T-helper 9 cell (primary cell): ENCODE measurements around the gene SYT13.

Experiments
- DNase-seq: peaks from one replicate; pipeline ENCODE4 v3.0.0-alpha.2; 2020
- total RNA-seq, 2 donors: gene quantifications; one replicate each; lab custom pipeline; 2026; lab: John Stamatoyannopoulos, UW

The SYT13 gene
- 0 reads per million in 2 donors for total RNA-seq

- DNase-seq = no peak
These were observed at the start of gene SYT13 for GRCh38 chr11:45285930-45286632. Gene SYT13 (minus strand): TSS chr11:45286341. CDS start chr11:45286207, 134 bp downstream.

DNA sequence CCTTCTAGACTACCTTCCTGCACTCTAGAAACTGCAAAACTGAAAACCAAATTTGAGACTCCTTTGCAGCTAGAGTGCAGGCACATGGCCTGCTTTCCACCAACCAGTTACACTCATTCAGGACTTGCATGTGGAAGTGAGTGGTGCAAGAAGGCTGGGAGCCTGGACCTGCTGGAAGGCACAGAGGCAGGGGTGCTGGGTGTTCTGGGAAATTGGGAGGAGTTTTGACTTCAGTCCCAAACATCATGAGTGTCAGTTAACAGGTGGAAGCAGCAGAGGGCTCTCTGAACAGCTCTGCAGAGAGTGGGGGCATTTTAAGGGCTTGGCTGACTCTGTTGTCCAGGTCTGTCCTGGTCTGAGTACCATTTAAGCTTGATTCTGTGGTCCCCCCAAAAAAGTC is 49.3 kb upstream of the SYT13 start:
- DNase-seq = no peak

DNA sequence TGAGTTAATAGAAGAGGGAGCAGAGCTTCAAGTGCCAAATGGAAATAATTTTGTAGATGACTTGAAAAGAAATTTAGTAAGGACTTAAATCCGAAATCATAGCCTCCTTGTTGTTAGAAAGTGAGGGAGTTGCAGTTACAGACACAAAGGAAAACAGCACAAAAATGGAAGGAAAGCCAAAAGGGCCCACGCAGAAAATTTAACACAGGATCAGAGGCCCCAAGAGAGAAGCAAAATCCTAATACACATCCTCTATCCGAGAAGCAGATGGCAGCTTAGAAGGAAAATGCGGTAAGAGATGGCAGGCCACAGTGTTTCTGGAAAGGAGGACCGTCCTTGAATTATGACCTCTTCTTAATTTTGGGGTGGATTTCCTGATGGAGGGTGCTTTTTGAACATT is 48.7 kb upstream of the SYT13 start:
- DNase-seq = no peak

DNA sequence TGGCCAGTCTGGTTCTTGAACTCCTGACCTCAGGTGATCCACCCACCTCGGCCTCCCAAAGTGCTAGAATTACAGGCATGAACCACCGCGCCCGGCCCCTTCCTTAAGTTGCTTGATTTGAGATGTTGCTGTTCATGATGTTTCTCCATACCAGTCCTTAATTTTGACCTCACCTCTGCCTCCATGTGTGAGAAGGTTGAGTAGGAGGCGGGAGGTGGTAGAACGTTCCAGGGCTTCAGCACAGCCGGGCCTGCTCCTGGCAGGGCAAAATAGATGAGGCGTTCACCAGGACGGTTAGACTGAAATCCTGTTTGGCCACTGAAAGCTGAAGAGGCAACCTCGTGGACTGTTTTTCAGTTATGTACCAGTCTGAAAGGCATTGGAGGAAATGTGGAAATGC is 48.3 kb upstream of the SYT13 start:
- no peak for DNase-seq

- DNase-seq = no peak
These were observed 47.1 kb upstream of the SYT13 start for GRCh38 chr11:45333001-45333971.

DNA sequence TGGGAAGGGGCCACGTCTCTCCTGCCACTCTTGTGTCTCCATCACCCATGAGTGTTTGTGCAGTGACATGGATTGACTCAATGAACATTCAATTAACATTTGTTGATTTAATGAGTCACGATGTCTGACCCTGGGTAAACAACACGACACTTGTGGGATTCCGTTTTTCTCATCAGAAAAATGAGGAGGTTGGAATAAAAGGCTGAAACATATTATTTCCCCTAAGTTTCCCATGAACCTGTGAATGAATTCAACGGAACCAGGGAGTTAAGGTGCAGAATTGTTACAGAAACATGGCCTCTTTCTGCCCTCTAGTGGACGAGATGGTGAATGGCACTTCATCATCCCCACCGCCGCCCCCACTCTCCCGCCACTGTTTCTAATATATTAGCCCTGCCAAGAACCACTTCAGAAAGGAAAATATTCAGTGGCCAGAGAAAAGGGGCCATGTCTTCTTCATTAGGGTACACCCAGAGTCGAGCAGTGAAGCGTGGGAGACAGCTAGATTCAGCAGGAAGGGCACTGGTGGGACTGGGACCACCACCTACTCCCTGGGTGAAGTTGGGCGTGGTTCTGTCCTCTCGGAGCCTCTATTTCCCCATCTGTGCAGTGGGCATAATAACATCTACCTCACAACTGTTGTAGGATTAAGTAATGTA is 46.3 kb upstream of the SYT13 start:
- DNase-seq = peak; percentile 13

GRCh38 chr11:45331839-45332238 is 45.7 kb upstream of the SYT13 start:
- DNase-seq = no peak

- DNase-seq = no peak
These were observed 42.6 kb upstream of the SYT13 start for GRCh38 chr11:45328726-45329125.

GRCh38 chr11:45324459-45324858 is 38.3 kb upstream of the SYT13 start:
- DNase-seq = no peak

DNA sequence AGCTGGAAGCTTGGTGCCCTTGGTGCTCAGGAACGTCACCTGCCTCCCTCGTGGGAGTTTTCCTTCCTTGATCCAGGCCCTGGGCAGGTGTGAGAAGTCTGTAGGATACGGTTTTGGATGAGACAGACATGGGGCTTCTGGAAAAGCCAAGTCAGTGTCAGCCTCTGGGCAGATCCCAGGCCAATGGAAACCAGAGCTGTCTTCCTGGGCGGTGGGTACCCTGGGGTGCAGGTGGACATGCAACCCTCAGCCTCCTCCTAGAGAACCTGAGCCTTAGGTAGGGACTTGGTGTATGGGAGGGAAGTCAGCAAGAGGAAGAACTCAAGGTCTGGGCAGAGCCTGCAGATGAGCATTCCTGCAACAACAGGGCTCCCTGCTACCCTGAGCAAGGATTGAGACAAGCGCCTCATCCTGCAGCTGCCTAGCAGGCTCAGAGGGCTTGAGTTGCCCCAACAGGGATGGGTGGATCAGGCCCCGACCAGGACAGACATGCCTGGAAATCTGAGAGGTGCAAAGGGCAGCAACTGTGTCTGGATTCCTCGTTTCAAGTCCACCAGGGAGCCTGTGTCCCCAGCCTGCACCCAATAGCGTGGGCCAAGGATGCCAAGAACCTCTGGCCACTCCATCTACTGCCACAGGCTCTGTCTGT is 37.6 kb upstream of the SYT13 start:
- no peak for DNase-seq

GRCh38 chr11:45322891-45323600 is 36.9 kb upstream of the SYT13 start:
- DNase-seq = no peak

- DNase-seq = no peak
These were observed 36.1 kb upstream of the SYT13 start for GRCh38 chr11:45322111-45322705.

DNA sequence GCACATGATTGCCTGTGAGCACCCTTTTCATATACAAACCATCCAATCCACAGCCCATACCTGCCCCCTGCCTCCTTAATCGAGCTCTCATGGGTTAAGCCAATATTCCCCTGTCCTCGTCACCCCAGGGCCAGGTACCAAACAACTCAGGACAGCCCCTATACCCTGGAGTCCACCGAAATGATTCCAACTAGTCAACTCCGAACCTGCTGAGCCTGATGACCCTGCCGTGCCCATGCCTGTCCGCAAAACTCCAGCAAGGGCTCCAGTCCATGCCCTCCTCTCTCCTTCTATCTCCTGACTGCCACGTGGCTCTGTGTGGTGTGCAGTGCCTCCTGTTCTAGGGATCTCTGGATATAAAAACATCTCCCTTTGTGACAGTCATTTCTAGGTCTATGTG is 35.5 kb upstream of the SYT13 start:
- DNase-seq = no peak

DNA sequence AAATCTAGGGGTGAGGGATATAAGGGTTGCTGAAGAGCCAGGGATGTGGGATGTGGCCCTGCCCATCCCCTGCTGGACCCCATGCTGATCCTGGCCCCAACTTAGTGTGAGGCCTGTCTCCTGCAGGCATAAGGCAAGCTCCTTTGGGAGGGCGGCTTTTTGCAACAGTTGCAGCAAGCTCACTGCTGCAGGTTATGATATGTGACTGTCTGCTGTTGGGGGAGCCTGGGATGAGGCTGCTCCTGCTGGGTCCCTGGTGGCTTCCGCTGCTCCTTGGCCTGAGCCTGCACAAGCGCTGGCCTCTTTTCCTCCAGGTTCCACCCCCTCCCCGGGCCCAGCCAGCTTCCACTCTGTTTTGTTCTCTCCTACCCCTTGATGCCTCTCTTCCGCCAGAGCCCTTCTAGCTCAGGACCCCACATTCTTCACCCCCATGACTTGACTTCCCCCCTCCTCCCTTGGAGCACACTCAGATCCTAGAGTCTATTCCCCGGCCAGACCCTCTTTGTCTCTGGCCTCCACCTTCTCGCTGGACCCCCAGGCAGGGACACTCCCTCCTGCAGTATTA is 35.0 kb upstream of the SYT13 start:
- no peak for DNase-seq

- DNase-seq = no peak
These were observed 34.2 kb upstream of the SYT13 start for GRCh38 chr11:45320371-45320770.

DNA sequence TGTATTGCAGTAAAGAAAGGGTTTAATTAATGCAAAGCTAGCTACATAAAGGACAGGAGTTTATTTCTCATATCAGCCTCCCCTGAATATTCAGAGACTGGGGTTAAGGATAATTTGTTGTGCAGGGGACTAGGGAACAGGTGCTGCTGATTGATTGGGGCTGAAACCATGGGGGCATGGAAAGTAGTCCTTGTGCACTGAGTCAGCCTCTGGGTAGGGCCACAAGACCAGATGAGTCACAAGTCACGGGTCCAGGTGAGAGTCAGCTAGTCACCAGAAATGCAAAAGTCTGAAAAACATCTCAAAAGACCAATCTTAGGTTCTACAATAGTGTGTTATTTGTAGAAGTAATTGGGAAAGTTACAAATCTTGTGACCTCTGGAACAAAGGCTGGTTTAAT is 32.9 kb upstream of the SYT13 start:
- no peak for DNase-seq

GRCh38 chr11:45318516-45318915 is 32.4 kb upstream of the SYT13 start:
- DNase-seq = no peak

DNA sequence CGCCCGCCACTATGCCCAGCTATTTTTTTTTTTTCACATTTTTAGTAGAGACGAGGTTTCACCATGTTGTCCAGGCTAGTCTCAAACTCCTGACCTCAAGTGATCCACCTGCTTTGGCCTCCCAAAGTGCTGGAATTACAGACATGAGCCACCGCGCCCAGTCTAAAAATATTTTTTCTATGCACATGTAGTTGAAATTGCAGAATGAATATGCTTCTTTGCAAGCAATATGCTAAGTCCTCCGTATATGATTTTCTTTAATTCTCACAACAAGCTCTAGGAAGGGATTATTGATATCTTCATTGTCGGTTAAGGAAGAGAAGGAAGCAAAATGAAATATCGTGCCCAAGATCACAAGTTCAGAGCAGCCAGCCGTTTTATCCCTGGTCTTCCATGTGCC is 30.1 kb upstream of the SYT13 start:
- no peak for DNase-seq

DNA sequence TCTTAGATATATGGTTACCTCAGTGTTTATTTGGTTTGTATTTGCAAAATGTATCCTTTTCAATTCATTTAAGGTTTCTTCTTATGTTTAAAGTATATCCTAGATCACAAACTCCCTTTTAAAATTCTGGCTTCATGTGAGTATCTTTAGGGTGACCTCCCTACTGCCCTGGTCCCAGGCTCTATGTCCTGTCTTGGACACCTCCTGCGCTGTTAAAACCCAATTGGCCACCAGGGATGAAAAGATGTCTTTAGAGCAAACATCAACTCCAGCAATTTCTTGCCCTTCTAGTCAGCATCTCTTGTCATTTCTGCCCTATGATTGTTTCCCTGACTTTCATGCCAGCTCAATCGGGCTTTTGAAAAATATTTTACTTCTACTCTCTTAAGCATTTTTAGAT is 28.8 kb upstream of the SYT13 start:
- no peak for DNase-seq

- no peak for DNase-seq
These were observed 27.2 kb upstream of the SYT13 start for GRCh38 chr11:45313171-45313865.
